Measurements from ENCODE around the gene HAPLN2. TPM values are rescaled to one million over a fixed set of nuclear protein-coding genes. Genes with fewer than 3 reads are reported as not detected.
A peak's percentile ranks its signal among the peaks of the same experiment; 100 is the strongest.
"Not testable (repeated sequence)": the region's sequence is repeated elsewhere in the genome, so short reads cannot be mapped to it uniquely, and the experiment has no call there.

The HAPLN2 gene
- polyA plus RNA-seq, 4 donors = 0.16 to 0.63 (median 0.28) TPM

- peak in 1 of 4 donors; percentile 44 for DNase-seq (ENCODE audit: low read depth in 4 of 4, low spot score in 3 of 4)
Observed at GRCh38 chr1:156591432-156592157, 27.6 kb upstream of the HAPLN2 start, which contains the start of gene NAXE. NAXE (plus strand) TSS chr1:156591776; CDS start chr1:156591805, 29 bp downstream.

DNA sequence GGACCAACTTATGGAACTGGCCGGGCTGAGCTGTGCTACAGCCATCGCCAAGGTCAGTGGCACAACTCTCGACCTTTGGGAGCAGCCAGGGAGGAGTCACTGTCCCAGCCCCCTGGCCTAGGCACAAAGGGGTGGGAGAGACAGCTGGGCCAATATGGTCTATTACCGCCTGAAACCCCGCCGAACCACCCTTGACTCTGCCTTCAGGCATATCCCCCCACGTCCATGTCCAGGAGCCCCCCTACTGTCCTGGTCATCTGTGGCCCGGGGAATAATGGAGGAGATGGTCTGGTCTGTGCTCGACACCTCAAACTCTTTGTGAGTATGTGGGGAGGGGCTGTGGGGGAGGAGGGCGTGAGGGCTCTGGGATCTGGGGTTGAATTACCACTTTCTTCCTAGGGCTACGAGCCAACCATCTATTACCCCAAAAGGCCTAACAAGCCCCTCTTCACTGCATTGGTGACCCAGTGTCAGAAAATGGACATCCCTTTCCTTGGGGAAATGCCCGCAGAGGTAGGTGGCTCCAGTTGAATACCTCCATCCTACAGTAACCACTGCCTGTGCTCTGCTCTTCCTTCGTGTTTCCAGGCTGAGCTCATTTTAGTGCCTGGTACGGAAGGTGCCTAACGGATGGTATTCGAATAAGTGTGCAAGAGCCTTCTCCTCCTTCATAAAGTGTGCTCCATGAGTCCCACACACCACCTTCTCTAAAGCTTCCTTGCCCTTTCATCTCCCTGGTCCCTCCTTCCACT, 26.9 kb upstream of the HAPLN2 start:
- no peak for DNase-seq (ENCODE audit: low read depth in 4 of 4, low spot score in 3 of 4)

DNA sequence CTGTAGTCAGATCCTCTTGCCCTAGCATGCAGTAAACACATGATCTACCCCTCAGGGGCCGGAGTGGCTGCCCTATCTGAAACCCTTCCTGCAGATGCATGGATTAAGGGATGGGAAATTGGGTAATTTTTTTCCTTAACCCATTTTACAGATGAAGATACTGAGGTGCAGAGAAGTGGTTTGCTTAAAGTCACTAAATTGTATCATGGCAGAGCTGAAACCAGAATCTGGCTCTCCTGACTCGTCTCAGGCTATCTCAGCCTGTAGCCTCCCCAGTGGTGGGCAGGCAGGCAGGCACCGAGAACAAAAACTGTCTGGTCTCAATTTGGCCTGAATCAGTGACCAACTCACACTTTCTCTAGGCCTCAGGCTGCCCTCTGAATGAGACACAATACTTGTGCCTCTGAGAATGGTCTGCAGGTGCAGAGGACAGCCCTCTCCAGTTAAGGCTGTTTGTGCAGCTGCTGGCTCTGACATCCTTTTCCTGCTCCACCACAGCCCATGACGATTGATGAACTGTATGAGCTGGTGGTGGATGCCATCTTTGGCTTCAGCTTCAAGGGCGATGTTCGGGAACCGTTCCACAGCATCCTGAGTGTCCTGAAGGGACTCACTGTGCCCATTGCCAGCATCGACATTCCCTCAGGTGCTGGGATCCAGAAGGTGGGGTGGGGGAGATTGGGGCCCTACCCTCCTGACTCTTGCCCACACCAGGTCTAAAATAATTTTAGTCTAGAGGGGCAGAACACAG, 26.1 kb upstream of the HAPLN2 start:
- no peak for DNase-seq (ENCODE audit: low read depth in 4 of 4, low spot score in 3 of 4)

DNA sequence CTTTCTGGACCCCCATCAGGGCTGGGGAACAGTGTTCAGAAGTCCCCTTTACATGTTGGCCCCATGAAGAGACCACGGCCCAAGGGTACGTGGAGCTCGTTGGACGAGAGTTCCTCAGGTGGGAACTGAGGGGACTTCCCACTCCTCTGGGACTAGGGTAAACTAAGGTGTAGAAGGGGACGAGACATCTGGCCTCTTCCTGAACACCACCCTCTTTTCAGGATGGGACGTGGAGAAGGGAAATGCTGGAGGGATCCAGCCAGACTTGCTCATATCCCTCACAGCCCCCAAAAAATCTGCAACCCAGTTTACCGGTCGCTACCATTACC, 25.6 kb upstream of the HAPLN2 start:
- no peak for DNase-seq (ENCODE audit: low read depth in 4 of 4, low spot score in 3 of 4)

DNA sequence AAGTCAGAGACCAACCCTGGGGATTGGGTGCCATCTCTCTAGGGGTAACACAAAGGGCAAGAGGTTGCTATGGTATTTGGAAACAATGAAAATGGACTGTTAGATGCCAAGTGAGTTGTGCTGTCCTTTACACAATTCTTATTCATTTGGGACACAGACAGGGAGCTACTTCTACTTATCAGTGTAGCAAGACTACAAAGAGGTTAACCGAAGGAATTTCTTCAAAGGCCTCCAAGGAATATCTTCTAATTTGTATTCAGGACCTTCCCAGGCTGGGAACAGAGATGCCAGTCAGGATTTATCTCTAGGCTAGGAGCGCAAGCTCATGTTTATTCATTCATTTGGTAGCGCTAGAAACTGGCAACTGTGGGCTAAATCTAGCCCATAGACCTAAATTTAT, 25.0 kb upstream of the HAPLN2 start:
- DNase-seq (ENCODE audit: low read depth in 4 of 4, low spot score in 3 of 4) = no peak

DNA sequence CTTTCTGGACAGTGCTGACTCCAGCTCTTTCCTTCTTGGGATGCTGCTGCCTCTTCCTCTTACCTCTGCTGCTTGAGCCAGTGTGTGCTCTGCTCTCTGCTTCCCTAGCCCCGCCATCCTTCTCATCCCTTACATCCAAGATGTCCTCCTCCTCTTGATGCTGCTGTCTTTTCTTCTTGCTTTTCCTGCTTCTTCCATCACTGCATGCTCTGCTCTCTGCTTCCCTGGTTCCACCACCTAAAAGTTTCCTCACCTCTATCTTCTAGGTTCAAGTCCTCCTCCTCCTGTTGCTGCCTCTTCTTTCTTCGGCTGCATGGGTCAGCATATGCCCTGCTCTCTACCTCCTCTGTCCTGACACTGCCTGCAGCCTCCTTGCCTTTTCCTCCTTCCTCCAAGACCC, 24.2 kb upstream of the HAPLN2 start:
- DNase-seq (ENCODE audit: low read depth in 4 of 4, low spot score in 3 of 4) = no peak

DNA sequence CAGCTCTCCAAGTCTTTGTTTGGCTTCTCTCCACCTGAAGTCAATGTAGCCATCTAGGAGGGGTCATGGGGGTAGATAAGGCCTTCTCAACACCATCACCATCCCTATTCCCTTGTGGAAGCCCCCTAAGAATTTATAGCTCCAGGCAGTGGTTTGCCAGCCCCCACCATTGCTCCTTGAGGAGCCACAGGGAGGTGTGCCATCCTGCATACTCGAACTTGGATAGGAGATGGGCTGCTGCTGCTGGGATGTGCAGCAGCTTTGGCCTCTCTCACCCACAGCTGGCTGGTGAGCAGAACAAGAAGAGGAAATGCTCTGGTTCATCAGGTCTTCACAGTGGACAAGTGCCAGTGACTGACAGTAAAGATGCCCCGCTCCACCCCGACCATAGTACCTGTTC, 22.8 kb upstream of the HAPLN2 start:
- DNase-seq (ENCODE audit: low read depth in 4 of 4, low spot score in 3 of 4) = no peak

GRCh38 chr1:156598125-156598524, 21.1 kb upstream of the HAPLN2 start:
- DNase-seq (ENCODE audit: low read depth in 4 of 4, low spot score in 3 of 4) = no peak

GRCh38 chr1:156598731-156599432, 20.3 kb upstream of the HAPLN2 start:
- DNase-seq (ENCODE audit: low read depth in 4 of 4, low spot score in 3 of 4) = no peak

GRCh38 chr1:156599811-156600210, 19.4 kb upstream of the HAPLN2 start:
- no peak for DNase-seq (ENCODE audit: low read depth in 4 of 4, low spot score in 3 of 4)

- no peak for DNase-seq (ENCODE audit: low read depth in 4 of 4, low spot score in 3 of 4)
Observed at GRCh38 chr1:156600733-156601121, 18.5 kb upstream of the HAPLN2 start.

DNA sequence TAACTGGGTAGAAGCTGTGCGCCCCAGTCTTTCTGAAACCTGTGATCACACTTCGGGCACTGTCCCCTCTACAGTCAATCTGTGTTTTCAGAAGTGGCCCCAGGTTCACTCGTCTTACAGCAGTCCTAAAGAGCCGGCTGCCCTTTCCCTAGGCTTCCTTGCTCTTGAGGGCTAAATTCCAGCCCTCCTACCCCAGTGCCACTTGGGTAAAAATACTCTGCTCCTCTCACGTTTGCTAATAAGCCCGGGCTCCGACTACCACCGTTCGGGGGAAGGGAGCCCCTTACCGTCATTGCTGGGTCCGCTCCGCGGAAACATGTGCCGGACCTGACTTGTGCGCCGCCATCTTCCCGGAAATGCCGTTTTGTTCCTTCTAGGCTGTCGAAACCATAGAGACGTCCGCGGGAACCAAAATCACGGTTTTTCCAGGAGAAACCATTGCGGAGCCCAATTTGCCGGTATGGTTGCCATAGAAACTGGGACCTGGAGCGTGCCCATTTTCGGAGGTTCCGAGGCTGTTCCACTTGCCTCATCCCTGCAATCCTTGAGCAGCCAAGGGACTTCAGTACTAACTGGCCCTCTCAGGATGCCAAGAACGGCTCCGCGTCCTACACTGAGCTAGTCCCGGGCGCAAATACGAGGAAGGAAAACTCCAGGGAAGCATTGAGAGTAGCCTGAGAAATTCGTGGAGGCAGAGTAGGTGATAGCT, 17.9 kb upstream of the HAPLN2 start, which contains the start of gene GPATCH4:
Gene GPATCH4 (minus strand): TSS at position 358 of the 709 bp plus-strand sequence.
- peak in 3 of 4 donors; percentile 66 to 76 (median 72) for DNase-seq (ENCODE audit: low read depth in 4 of 4, low spot score in 3 of 4)

DNA sequence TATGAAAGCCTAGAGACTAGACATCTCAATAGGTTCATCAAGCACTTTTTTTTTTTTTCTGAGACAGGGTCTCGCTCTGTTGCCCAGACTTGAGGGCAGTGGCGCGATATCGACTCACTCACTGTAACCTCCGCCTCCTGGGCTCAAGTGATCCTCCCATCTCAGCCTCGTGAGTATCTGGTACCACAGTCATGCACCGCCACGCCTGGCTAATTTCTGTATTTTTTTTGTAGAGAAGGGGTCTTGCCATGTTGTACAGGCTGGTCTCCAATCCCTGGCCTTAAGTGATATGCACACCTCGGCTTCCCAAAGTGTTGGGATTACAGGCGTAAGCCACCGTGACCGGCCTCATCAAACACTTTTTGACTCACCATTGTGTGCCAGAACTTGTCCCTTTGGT, 17.3 kb upstream of the HAPLN2 start:
- no peak for DNase-seq (ENCODE audit: low read depth in 4 of 4, low spot score in 3 of 4)

- no peak for DNase-seq (ENCODE audit: low read depth in 4 of 4, low spot score in 3 of 4)
Observed at GRCh38 chr1:156602557-156602993, 16.6 kb upstream of the HAPLN2 start.

DNA sequence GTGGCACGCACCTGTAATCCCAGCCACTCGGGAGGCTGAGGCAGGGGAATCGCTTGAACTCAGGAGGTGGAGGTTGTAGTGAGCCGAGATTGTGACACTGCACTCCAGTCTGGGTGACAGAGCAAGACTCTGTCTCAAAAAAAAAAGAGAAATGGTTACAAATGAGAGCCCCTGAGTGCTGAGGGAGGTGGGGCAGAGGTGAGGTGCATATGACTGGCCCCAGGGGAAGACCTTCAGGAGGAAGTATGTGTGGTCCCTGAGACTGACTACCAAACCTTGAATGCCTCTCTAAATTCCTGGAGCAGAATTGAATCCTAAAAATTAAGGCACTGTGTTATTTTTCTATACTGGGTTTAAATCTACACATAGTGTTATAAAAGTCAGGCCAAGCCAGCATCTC, 11.9 kb upstream of the HAPLN2 start:
- not testable (repeated sequence) for DNase-seq (ENCODE audit: low read depth in 4 of 4, low spot score in 3 of 4)

DNA sequence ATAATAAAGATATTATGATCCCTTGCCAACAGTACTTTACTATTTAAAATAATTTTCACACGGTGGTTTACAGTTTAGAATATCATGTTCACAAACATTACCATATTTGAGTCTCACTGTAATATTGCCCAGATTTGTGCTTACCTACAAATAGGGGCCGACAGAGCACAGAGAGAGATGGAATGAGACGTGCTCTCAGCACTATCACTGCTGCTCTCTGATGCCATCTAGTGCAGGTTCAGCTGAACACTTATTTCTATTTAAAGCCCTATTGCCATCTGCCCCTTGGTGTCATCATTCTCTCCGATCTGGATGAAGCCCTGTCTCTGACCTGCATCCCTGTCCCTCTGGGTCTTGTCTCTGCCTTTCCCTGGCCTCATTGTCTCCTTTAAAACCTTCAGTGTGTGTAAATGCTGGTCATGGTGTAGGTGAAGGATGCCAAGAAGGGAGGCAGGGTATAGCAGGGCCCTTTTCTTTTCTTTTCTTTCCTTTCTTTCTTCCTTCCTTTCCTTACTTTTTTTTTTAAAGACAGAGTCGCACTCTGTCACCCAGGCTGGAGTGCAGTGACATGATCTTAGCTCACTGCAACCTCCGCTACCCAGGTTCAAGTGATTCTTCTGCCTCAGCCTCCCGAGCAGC, 11.1 kb upstream of the HAPLN2 start:
- no peak for DNase-seq (ENCODE audit: low read depth in 4 of 4, low spot score in 3 of 4)

DNA sequence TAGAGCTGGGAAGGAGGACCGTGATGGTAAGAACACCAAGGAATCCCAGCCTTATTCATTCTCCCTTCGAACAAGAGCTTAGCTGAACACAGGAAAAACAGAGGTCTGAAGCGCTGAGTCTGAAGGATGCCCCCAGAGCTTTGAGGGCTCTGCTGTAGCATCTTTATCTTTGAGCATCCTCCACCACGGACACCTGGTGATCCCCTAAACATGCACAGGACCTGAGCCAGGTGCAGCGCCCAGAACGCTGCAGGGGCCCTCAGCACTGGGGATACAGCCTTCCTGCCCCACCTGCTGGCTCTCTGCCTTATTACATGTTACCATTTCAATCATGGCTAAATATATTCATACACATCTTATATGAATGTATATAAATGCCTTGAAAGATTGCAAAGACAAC, 10.2 kb upstream of the HAPLN2 start:
- DNase-seq (ENCODE audit: low read depth in 4 of 4, low spot score in 3 of 4) = no peak

DNA sequence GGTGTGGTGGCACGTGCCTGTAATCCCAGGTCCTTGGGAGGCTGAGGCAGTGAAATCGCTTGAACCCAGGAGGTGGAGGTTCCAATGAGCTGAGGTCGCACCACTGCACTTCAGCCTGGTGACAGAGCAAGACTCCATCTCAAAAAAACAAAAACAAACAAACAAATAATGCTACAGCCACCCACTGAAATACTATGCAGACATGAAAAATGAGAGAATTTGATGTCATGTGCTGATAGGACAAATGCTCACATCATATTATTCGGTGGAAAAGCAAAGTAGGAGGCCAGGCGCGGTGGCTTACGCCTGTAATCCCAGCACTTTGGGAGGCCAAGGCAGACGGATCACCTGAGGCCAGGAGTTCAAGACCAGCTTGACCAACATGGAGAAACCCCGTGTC, 9.1 kb upstream of the HAPLN2 start:
- DNase-seq (ENCODE audit: low read depth in 4 of 4, low spot score in 3 of 4) = not testable (repeated sequence)

- no peak for DNase-seq (ENCODE audit: low read depth in 4 of 4, low spot score in 3 of 4)
Observed at GRCh38 chr1:156612666-156613065, 6.5 kb upstream of the HAPLN2 start.

DNA sequence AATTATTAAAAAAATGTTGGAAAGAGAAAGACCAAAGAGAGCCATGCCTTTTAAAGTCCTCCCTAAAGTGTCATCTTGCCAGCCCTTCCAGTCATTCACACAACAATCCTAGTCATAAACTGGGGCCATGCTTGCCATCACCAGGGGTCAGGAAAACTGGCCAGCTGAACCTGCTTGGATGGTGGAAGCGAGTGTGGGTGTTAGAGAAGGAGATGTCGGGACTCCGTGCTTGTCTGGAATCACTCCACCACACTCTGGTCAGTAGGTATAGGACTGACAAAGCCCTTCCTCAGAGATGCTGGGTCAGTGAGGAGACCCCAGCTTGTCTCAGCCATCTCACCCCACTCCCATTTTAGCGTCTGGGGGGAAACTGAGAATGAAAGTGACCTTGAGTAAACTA, 3.3 kb upstream of the HAPLN2 start:
- DNase-seq (ENCODE audit: low read depth in 4 of 4, low spot score in 3 of 4) = no peak
